NCI-H748 treated with DMSO at 0.1 percent for 48 hours (cell line): ENCODE results near the gene SLK.

Experiments
- DNase-seq: peaks from one replicate; lab custom pipeline; 2025; lab: John Stamatoyannopoulos, UW

SLK gene

DNA sequence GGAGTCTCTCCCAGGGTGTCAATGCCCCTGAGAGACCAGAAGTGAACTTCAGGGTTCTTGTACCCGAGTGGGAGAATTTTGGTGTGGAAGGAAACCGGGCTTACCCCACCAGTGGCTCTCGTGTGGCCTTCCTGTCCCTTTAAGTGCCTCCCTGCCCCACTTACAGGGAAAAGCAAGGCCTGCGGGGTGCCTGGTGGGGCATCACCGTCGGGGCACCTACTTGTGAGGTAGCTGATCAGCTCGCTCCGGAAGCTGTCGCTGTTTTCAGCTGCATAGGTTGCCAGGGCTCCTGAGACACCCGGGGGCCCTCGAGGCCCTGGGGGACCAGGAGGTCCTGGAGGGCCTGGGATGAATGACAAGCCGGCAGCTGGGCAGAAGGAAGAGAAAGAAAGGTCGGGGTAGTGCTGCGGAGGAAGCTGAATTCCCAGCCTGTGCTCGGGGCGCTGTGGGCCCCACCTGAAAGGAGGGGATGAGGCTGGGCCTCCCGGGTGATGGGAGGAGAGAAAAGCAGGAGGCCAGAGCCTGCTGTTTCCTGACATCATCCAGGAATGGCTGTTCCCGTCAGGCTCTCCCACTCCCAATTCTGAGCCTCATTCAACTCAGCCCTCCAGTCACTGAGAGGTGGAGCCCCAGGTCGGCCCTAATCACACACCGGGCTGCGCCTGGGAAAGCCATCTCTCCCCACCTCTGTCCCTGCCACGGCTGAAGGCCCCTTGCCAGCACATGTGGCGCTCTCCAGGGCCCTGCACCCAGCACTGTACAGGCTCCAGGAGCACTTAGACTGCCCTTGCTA is 67.7 kb downstream of the SLK start:
- DNase-seq, result no peak

DNA sequence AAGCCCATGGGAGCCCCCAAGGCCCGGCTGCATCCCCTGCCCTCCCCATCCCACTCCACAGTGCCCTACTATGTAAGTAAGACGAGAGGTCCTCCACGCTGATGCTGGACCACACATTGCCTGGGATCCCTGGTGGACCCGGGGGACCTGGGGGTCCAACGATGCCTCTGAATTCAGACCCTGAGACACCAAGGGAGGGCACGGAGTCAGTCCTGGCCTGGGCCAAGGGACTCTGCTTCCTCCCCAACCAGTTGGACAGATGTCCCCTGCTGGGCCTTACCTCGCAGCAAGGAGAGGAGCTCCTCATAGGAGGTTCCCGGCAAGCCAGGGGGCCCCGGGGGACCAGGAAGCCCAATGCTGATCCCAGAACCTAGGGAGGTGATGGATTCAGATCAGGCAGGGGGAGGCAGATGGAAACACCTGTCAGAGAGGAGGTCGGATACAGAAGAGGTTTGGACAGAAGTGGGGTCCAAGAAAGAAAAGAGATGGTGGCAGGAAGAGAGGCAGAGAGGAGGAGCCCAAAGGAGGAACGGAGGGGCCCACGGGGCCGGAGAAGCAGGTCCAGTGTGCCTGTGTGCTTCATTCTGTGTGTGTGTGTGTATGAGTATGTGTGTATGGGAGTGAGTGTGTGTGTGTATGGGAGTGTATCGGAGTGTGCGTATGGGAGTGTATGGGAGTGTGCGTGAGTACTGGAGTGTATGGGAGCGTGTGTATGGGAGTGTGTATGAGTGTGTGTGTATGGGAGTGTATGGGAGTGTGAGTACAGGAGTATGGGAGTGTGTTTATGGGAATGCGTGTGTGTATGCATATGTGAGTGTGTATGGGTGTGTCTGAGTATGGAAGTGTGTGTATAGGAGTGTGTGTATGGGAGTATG is 68.5 kb downstream of the SLK start:
- DNase-seq, result no peak

DNA sequence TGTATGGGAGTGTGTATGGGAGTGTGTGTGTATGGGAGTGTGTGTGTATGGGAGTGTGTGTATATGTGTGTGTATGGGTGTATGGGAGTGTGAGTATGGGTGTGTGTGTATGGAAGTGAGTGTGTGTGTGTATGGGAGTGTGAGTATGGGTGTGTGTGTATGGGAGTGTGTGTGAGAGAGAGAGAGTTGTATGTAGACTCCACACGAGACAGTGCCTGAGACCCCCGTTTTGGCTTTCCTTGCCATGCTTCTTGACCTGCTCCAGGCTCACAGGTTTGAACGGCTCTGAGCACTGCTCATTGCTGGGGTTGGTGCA is 69.1 kb downstream of the SLK start:
- DNase-seq, result no peak

DNA sequence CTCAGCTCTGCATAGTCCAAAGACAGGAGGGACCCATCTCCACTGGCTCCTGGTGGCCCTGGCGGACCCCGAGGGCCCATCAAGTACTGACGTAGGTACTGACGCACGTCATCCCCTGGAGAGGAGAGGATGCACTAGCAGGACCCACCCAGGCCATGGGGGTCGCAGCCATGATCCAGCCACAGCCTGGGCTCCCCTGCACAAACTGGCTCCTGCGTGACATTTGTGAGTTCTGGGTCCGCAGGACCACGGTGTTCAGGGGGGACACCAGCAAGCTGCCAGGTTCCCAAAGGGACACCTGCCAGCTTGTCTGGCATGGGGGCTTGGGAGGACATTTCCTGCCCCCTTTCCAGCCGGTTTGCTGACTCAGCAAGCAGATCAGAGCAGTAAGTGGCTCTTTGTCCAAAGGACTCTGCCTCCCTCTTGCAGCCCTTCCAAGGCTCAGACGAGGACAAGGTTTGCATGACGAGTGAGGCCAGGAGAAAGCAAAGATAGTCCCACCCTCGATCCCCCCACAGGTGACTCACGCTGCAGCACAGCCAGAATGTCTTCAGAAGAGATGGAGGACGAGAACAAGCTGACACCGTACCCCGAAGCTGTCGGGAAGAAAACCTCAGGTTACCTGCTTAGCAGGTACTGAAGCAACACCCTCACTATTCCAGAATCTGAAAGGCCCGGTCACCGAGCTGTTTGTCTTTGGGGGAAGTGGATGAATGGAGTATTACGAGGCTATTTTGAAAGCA is 69.7 kb downstream of the SLK start:
- DNase-seq, result no peak

DNA sequence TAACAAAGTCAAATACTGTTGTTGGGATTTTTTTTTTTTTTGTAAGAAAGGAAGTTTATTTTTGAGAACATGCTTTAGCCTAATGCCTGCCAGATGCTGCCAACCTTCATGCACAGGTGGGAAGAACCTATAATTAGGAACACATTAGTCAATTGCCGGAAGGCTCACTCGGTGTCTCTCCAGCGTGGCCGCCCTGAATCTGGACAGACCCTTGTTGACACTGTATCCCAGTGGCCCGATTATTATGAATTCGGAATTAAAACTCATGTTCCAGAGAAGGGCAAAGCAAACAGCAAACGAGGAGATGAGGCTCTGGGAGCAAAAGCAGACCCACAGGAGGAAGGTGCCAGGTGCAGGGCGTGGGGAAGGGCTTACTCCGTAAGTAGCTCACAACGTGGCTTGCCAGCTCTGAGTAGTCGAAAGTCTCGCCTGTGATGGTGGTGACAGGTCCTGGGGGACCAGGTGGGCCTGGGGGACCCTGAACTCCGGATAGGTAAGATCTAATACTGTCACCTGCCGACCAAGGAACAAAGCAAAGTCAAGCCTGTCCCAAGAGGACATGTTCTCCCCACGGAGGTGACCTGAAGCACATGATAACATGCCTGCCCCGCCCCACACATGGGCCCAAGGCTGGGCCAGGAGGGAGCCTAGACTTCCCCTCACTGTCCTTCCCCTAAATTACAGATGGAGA is 70.5 kb downstream of the SLK start:
- peak; percentile 74 for DNase-seq

DNA sequence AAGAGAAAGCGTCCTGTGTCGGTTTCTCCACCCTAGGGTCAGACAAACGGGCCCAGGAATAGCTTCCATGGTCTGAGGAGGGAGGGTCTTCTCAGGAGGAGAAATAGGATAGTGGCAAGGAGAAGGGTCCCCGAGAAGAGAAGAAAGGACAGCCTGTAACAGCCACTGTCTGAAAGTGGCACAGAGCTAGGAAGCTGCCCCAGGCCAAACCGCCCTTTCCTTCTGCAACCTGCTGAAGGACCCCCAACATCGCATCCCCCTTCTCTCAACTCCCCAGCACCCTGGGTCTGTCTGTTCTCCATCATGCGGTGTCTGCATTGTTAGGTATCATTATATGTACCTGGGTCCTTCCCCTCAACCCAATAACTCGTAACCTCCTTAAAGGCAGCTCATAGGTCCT is 71.6 kb downstream of the SLK start:
- no peak for DNase-seq

DNA sequence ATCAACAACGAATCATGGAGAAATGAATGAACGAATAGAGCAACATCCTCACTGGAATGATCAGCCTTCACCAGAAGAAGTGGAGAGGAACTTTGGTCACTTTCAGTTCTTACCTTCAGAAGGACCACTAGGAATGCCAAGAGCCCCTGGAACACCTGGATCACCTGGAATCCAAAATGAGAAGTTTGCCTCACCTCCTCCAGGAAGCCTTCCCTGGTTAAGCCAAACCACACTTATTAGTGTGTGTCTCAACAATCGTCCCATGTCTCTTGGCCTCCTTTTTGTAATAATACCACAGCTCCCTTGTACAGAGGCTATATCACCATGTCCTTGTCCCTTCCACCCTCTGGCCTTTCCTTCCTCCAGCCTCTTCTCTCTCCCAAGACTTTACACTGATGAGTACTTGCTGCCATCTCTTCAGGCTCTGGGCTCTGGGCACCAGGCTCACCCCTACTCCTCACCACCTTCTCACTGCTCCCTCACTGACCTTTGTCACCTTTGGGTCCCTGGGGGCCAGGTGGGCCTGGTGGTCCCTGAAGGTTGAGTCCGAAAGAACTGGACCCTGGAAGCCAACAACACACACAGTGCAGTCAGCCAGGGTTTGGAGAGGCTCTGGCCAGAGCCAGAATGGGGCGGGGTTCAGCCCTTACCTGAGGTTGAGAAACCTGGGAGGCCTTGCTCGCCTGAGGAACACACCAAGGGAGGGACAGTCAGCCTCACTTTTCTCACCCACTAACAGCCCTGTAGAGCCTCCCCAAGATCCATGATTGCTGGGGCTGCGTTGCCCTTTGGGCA is 72.2 kb downstream of the SLK start:
- DNase-seq, result no peak

DNA sequence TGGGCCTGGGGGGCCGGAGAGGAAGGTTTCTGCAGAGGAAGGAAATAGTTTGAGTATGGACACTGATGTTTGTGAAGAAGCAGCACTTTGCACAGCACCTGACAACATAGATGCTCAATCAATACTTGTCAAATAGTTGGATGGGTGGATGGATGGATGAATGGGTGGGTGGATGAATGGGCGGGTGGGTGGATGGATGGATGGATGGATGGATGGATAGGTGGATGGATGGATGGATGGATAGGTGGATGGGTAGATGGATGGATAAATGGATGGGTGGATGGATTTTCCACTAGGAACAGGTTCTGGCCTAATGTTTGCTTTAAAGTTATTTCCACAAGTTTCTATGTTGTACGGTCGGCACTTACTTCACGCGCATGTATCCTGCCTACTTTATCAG is 73.4 kb downstream of the SLK start:
- no peak for DNase-seq

DNA sequence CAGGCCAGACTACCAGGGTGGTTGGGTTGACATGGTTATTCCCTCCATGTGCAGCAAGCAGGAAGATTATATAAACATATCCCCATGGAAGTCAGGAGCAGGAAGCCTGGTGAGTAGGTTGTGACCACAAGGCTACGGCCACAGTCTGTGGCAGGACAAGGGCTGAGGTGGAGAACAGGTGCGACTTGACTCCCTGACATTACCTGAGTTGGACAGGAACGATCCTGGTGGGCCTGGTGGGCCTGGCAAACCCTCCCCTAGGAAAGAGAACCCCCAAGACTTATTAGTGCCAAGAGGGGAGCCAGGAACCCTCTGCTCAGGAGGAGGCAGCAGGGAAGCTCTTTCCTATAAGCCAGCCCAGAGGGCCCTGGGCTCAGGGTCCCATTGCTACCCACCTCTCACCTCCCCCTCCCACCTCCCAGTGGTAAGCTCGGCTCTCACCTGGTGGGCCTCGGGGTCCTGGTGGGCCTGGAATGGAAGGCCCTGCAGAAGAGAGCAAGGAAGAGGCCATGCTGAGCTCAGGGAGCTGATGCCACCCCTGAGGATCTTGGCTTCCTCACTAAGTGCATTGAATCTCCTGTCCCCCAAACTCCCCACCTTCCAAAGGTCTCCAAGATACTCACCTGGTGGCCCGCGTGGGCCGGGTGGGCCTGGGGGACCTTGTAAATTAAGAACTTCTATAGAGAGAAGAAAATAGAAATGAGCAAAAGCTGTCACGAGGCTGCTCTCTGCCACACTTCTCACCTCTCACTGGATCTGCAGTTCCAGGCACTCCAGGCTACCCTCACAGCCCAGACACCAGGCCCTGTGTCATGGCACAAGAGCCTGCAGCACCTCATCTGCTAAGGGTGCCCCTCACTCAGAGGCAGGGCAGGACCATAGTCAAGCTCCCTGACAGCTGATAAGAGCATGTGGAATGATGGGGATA is 74.2 kb downstream of the SLK start:
- no peak for DNase-seq

DNA sequence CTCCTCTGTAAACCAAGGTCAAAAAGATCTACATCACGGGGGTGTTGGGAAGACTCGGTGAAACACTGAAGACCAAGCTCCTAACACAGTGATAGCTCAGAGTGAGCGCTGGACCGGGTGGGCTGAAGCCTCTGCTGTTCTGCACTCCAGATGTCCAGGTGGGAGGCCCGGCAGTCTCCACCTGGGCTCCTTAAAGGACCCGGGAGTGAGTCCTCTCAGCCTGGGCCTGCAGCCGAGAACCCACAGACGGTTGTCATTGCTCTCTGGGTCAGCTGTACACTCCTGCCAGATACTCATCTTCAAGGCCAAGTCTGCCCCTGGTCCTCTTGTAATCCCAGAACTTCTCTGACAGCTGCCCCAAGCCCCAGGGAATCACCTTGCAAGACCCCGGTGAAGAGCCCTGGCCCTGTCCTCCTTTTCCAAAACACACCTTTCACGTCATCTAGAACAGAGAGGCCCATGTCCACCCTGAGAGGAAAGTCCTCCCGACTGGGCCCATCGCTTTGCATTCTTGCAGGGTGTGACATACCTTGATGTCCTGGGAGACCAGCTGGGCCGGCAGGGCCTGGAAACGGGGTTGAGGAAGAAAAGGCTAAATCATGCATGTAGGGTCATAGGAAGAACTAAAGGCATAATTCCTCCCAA is 75.1 kb downstream of the SLK start:
- no peak for DNase-seq

DNA sequence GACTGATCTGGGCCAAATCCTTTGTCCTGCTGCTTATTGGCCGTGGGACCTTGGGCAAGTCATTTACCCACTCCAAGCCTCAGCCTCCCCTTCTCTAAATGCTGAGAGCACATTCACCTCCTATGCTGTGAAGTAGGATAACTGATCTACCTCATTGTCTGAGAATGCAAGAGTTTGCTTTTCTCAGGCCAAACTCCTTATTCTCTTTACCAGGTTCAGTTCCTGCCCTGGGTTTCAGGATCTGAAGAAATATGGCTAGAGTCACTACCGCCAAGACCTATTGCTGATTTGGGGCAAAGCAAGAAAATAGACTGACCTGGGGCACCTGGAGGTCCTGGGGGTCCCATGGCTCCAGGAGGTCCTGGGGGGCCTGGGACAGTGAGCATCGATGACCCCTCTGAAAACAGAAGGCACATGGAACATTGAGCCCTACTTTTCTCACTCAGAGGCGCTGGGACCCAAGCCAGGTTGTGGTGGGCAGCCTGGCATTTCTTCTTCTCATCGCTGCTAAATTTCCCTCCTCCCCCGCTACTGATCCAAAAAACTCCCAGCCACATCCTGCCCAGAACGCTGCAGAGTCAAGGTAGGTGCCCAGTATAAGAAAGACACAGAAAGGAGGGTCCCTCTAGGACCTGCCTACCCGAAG is 76.4 kb downstream of the SLK start:
- no peak for DNase-seq

DNA sequence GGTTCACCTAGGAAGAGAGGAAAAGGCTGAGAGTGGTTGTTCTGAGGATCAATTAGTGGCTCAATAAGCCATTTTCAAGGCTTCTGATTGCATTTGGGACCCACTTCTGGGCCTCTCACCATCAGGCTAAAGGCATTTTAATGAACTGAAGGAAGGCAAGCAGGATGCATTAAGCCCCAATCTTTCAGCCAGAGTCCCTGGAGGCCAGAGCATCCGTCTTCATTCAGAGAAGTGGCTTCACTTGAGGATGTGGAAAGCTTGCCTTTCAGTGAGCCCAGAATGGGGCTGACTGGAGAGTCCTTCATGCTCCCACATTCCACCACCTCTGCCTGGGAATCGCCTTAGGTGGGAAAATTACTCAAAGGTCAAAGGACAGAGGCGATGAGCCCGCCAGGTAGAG is 76.9 kb downstream of the SLK start:
- DNase-seq, result no peak

DNA sequence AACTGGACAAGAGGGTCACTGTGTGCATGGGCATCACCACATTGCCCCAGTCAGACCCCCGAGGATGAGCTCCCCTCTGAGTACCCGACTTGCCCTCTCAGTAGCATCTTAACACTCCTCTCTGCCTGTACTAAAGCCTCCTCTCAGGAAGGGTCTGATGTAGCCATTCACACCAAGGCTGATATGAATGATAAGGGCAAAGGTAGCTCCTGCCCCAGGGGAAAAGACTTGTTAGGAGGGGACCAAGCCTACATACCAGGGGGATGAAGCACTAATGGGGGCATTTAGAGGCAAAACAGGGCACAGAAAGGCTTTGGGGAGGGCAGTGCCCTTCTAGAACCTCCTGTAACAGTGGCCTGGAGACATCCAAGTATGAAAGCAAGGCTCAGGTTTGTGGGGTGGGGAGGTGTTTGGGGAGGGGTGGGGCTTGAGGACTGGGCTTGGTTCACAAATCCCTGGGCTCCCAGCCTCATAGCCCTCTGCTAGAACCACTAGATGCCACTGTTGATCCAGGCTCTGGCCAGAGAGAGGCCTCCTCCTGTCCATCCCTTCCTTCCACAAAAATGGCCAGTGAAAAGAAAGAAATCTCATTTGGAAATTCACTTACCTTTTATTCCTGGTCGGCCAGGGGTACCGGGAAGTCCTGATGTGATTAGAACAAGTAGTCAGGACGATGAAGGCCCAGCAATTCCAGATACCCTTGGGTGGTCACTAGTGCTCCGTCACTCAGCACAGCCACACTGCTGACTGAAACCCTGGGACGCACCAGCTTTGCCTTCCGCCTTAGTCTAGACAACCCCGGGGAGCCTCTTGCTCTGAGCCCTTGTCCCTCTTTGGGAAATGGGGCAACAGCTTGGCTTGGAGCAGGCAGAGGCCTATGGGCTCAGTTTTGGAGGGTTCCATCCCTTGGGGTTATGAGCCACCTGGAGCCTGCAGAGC is 78.5 kb downstream of the SLK start:
- no peak for DNase-seq

DNA sequence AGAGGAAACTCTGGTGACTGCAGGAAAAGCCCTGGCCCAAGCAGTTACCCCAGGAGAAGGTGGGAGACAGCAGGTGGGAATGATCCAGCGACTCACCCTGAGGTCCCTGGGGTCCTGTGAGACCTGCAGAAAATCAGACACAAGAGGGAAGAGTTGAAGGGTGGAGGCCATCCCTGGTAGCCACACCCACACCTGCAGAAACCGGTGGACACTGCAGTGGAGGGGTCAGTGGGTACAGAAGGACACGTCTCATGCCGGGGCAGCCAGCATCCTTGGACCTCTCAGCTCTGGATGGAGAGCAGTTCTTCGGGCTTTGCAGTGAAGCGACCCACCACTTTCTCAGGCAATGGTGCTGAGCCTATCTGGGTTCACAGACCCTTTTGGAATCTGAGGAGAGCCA is 79.7 kb downstream of the SLK start:
- no peak for DNase-seq

DNA sequence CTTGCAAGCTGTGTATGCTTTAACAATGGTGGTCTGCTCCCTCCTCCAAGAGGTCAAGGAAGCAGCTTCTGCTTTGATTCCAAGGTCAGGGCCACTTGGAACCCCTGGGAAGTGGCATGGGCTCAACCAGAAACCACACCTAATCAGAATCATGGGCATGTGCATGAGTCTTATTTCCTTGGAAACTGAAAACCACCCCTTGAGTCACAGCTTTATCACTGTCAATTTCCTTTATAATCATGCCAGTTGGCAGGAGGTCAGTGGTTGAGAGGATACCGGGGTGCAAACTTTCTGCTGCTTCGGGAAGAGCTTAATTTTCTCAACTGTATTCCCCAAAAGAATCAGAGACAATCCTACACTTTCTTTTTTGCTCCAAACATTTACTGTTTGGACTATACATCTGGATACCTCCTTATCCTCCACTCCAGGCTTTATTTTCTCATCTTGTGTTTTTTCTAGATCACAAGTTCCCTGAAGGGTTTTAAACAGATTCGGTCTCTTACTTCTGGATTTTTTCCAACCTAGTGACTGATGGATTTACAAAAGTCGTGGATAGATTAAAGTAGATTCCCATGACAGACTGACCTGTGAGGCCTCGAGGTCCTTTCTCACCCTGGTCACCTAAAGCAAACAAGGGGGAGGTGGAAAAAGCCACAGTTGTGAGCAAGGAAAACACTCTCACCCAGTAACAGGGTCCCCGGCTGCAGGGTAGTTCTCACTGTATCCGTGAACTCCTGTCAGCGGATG is 82.7 kb downstream of the SLK start:
- DNase-seq, result no peak

DNA sequence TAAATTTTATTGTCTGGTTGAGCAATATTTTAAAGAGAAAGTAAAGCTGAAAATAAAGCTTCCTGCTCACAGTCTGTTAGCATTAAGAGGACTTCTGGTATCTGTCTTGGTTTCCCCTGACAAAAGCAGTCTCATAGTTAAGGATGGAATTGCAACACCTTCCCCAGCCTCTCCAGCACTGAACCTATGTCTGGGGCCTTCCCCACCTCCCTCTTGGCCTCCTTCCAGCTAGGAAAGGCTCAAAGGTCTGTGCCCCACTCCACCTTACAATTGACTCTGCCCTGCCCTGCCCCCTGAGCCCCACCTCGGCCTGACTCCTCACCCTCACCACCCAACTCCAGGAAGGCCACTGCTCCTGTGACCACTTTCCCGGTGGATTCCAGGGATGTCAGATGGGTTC is 85.5 kb downstream of the SLK start:
- DNase-seq, result no peak

DNA sequence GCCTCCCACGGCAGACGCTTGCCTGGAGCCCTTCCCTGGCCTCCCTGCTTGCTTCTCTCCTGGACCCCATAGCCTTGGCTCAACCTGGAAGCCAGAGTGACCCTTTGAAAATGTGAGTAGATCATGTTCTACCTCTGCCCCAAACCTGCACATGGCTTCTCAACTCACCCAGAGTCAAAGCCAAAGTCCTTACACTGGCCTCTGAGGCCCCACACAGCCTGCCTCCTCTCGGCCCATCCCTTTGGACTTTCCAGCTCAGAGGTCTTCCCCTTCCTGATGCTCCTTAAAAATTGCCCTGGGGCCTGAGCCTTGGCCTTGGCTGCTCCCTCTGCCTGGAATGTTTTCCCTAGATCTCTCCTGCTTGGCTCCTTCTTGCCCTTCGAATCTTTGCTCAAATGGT is 86.3 kb downstream of the SLK start:
- no peak for DNase-seq
